HG02852 (cell line): ENCODE measurements around the gene C22orf42.
"Not testable (repeated sequence)": the region's sequence is repeated elsewhere in the genome, so short reads cannot be mapped to it uniquely, and the experiment has no call there.

Experiments used
- ATAC-seq: cut with Tn5 transposase; IDR thresholded peaks from one replicate; pipeline ENCODE4 v1.9.1; 2021; ENCODE audit warnings: mild to moderate bottlenecking, moderate library complexity; ENCODE audit not compliant: unreplicated experiment

Gene C22orf42

GRCh38 chr22:32158712-32159533 is at the start of gene C22orf42:
Gene C22orf42, minus strand, starts transcription at chr22:32159303. Its CDS starts 88 bp downstream, at chr22:32159215.
- no peak for ATAC-seq

GRCh38 chr22:32208681-32209080 is 49.6 kb upstream of the C22orf42 start:
- ATAC-seq, result no peak

DNA sequence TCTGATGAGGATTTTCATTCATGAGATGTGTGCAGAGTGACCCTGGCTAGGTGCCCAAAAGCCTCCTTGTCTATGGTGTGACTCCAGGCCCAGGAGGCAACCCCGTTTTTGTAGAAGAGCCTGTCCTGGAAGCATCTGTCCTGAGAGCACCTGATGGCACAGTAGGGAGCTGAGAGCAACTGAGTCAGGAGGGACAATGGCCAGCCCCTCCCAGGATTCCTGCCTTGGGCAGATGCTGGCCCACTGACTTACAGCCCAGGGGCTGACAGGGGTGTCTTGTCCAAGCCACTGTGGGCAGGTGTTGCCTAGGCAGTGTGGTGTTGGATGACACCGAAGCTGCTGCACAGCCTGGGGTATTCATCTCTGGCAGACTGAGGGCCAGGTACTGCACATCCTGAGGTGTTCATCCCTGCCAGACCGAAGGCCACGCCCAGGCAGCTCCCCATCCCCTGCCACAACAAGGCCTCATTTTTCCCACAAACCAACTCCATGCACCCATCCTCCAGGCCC is 48.9 kb upstream of the C22orf42 start:
- no peak for ATAC-seq

DNA sequence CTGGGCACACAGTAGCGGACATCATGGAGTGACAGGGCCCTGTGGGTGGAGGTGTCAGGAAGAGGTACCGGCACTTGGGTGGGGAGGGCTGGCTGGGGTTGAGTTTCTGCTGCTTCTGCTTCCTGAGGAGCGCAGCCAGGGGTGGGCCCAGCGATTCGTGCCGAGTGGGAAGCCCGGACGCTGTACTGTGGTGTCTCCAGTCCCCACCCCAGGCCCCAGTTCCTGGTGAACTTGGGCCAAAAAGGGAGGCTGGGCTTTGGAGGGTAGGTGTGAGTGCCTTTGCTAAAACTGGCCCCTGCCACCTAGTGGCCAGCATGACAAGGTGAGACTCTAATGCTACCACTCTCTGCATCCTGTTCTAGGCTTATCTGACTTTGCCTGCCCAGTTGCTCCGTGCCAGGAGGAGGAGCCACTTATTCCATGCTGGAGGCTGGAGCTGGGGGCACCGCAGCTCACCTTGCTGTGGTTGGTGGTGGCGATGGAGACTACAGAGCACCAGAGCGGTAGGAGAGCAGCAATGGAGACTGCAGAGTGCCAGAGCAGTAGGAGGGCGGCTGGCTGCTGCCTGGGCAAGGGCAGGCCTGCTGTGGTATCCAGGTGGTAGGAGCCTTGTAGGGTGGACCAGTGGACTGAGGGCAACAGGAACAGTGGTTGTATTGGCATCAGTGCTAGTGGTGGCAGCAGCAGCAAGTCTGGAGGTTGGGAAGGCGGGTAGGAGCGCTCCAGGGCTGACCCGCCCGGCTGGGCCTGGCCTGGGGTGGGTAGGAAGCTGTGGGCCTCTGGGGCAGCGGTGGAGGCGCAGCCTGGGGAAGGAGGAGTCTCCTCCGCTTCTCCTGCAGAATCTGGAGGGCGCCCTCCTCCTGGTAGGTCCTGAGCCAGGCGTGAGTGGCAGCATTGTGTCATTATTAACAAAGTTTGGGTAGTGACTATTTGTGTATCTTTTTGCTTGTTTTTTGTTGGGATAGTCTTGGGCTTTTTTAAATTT is 48.0 kb upstream of the C22orf42 start:
- ATAC-seq, result no peak

GRCh38 chr22:32205974-32206773 is 47.1 kb upstream of the C22orf42 start:
- ATAC-seq, result no peak

- ATAC-seq, result no peak
Observed at GRCh38 chr22:32204856-32205722, 46.0 kb upstream of the C22orf42 start, which contains the start of gene RFPL2. Gene RFPL2, minus strand, starts transcription at chr22:32205073. Its CDS starts 2,622 bp downstream, at chr22:32202451.

DNA sequence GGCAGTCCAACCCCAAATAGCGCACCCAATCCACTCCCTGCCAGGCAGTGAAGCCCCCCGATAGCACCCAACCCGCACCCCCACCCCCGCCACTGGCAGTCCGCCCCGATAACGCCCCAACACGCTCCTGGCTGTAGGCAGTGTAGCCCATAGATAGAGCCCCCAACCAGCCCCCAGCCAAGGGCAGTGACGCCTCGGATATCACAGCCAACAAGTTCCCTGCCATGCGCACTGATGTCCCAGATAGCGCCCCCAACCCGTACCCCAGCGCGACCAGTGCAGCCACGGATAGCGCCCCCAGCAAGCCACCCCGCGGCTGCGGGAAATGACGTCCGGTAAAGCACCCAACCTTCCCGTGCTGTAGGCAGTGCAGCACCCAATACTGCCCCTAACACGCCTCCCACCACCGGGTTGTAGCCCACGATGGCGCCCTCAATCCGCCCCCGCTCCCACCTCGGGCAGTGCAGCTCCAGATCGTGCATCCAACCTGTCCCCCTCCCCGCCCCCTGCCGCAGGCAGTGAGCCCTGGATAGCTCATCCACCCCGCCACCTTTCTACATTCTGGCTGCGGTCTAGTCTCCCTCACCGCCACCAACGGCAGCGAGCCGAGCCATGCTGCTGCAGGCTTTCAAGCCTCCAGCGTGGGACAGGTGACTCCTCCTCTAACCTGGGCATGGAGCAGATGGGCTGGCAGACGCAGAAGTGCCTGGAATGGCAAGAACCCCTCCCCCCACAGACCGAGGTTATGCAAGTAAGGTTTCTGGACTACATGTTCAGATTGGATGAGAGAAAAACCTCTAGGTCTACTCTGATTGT is 45.1 kb upstream of the C22orf42 start:
- no peak for ATAC-seq

DNA sequence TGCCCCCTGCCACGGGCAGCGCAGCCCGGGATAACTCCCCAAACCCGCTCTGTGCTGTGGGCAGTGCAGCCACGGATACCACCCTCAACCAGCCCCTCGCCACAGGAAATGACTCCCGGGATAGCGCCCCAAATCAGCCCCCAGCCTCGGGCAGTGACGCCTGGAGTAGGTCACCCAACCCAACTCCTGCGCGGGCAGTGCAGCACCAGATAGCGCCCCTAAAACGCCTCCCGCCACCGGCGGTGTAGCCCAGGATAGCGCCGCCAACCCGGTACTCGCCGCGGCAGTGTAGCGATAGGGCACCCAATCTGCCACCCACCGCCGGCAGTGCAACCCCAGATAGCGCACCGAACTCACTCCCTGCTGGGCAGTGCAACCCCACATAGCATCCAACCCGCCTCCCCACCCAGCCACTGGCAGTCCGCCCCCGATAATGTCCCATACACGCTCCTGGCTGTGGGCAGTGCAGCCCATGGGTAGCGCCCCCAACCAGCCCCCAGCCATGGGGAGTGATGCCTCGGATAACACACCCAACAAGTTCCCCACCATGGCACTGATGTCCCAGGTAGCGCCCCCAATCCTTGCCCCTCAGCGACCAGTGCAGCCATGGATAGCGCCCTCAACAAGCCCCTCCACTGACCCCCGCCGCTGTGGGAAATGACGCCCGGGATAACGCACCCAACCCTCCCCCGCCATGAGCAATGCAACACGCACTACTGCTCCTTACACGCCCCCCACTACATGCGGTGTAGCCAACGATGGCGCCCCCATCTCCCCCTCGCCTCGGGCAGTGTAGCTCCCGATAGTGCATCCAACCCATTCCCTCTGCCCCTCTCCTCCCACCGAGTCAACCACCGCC is 44.3 kb upstream of the C22orf42 start:
- no peak for ATAC-seq

DNA sequence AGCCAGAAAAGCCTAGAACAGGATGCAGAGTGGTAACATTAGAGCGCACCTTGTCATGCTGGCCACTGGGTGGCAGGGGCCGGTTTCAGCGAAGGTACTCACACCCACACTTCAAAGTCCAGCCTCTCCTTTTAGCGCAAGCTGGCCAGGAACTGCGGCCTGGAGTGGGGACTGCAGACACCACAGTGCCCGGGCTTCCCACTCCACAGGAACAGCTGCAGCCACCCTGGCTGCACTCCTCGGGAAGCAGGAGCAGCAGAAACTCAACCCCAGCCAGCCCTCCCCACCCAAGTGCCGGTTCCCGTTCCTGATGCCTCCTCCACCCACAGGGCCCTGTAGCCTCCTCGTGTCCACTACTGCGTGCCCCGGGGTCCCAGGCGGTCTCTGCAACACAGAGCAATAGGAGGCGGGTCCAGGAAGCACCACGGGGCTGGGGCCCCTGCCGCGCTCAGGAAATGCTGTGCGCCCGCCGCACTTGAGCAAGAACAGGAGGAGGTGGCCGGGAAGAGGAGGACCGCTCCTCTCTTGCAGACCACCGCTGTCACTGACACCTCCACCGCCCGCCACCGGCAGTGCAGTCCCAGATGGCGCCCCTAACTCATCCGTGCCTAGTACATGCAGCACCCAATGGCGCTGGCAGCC is 43.6 kb upstream of the C22orf42 start:
- ATAC-seq, result no peak

DNA sequence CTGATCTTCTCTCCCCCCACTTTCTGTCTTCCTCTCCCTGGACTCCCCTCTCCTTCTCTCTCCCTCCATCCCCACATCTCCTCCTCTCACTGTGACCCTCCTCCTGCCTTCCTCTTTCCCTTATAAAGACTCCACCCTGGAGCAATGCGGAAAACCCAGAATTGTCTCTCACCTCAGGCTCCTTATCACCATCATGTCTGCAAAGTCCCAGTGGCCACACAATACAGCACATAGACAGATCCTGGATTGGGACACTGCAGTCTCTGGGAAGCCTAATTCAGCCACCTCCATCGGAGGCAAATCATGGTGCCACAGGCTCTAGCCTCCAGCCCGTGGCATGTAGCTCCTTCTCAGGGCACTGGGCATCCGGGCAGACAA is 43.0 kb upstream of the C22orf42 start:
- no peak for ATAC-seq

GRCh38 chr22:32200752-32201151 is 41.6 kb upstream of the C22orf42 start:
- ATAC-seq, result no peak

GRCh38 chr22:32199961-32200360 is 40.9 kb upstream of the C22orf42 start:
- no peak for ATAC-seq

- ATAC-seq, result no peak
Observed at GRCh38 chr22:32199341-32199740, 40.2 kb upstream of the C22orf42 start.

GRCh38 chr22:32197553-32198226 is 38.6 kb upstream of the C22orf42 start:
- not testable (repeated sequence) for ATAC-seq

DNA sequence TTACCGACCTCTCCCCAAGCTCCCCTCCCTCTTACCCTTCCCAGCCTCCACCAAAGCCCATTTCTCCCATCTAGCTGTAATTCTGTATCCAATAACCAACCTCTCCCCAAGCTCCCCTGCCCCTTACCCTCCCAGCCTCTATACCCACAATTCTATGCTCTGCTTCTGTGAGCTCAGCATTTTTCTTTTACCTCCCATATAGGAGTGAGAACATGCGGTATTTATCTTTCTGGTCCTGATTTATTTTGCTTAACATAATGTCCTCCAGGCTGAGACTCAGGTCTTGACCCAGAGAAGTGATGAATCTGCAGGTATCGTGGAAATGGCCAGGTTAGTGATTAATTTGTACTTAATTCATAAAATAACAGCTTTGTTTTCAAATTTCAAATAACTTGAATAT is 36.8 kb upstream of the C22orf42 start:
- not testable (repeated sequence) for ATAC-seq

- ATAC-seq, result not testable (repeated sequence)
Observed at GRCh38 chr22:32193346-32193745, 34.2 kb upstream of the C22orf42 start.

- ATAC-seq, result not testable (repeated sequence)
Observed at GRCh38 chr22:32191021-32191420, 31.9 kb upstream of the C22orf42 start.
